Calu3 (cell line): ENCODE results near the gene OVAAL. TPM values are rescaled to one million over a fixed set of nuclear protein-coding genes. Genes with fewer than 3 reads are reported as not detected.
A peak's percentile ranks its signal among the peaks of the same experiment; 100 is the strongest.

Experiments used
- BruUV-seq: library from RNA; stranded (reverse); fragments of 400-500 nt; replicated peaks from 2 replicates; lab custom pipeline; 2021; lab: Mats Ljungman, UMichigan
- CTCF ChIA-PET: fragments of 300-600 bp; sonication (Branson Sonifier 250); formaldehyde crosslinking; loops from one replicate; lab custom pipeline; 2022; ENCODE audit warnings: antibody characterized with exemption; lab: Charles Lee
- DNase-seq: peaks from one replicate; pipeline ENCODE4 v3.0.0; 2022
- H3K27ac Mint-ChIP-seq: one replicate; pipeline ENCODE4 v1.8.0; 2022; ENCODE audit warnings: mixed read lengths; ENCODE audit not compliant: unreplicated experiment
- H3K27me3 Mint-ChIP-seq: one replicate; pipeline ENCODE4 v1.8.0; 2022; ENCODE audit warnings: mixed read lengths; ENCODE audit not compliant: unreplicated experiment
- H3K36me3 Mint-ChIP-seq: one replicate; pipeline ENCODE4 v1.8.0; 2022; ENCODE audit warnings: mild to moderate bottlenecking, moderate library complexity, mixed read lengths; ENCODE audit not compliant: insufficient read depth, unreplicated experiment
- H3K4me1 Mint-ChIP-seq: one replicate; pipeline ENCODE4 v1.8.0; 2022; ENCODE audit warnings: mild to moderate bottlenecking, low read depth, mixed read lengths; ENCODE audit not compliant: unreplicated experiment
- H3K4me3 Mint-ChIP-seq: one replicate; pipeline ENCODE4 v1.8.0; 2022; ENCODE audit warnings: mild to moderate bottlenecking, low read depth, moderate library complexity, mixed read lengths; ENCODE audit not compliant: unreplicated experiment
- H3K9me3 Mint-ChIP-seq: one replicate; pipeline ENCODE4 v1.8.0; 2022; ENCODE audit warnings: low read depth, mixed read lengths; ENCODE audit not compliant: unreplicated experiment
- CTCF ChIP-seq: fragments of 200-600 bp; IDR thresholded peaks from one replicate; pipeline ENCODE4 v1.8.0; 2022; ENCODE audit warnings: antibody characterized with exemption; ENCODE audit not compliant: unreplicated experiment
- intact Hi-C: fragments of 100-400 bp; cut with micrococcal nuclease; formaldehyde crosslinking; loops from one replicate; pipeline ENCODE4 v1.10.0; 2022; ENCODE audit not compliant: unreplicated experiment
- total RNA-seq: library from RNA; stranded (reverse); gene quantifications from 2 replicates; pipeline ENCODE4 v1.2.3, GENCODE V29; 2022

OVAAL gene
- total RNA-seq, 1 experiment from 2014 or later = not detected

DNA sequence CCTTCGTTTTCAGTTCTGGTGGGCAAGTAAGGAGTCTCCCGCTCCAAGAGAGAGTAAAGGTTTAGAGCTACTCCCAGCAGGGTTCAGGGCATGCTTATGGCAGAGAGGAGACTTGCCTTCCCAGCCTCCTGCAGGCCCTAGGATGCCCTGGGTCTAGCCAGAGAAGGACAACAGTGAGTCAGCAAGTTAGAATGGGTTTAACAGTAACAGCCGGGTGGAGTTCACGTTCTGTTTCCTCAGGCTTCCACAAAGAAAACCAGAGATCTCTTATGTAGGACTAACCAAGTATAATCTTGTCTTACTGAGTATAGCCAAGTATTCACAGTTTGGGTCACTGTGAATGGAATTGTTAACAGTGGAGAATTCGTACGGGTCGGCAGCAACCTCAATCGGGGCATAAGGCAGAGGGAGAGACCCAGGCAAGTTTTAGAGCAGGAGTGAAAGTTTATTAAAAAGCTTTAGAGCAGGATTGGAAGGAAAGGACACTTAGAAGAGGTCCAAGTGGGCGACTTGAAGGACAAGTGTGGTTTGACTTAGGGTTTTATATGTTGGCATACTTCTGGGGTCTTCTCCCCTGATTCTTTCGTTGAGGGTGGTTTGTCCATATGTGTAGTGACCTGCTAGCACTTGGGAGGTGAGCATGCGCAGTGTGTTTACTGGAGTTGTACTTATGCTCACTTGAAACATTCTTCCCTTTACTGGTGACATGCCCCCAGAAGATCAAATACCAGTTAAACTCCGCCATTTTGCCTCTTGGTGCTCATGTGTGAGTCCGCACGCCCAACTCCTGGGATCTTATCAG lies 4.5 kb downstream of the OVAAL start:
- H3K9me3 Mint-ChIP-seq = no peaks in the 10 kb centered on the region
- no peaks in the 10 kb centered on the region for H3K27me3 Mint-ChIP-seq
- H3K4me1 Mint-ChIP-seq = peaks cover 32% of the 10 kb centered on the region
- intact Hi-C loops = no loop called here
- peak; percentile 15 for DNase-seq
- CTCF ChIA-PET = no interaction called here
- no peak overlapping the region for H3K4me3 Mint-ChIP-seq
- TF ChIP-seq CTCF = no peak
- no peak overlapping the region for H3K27ac Mint-ChIP-seq
- BruUV-seq = no TSS peak
- no peaks in the 10 kb centered on the region for H3K36me3 Mint-ChIP-seq

- CTCF ChIA-PET = no interaction called here
- H3K27ac Mint-ChIP-seq = no peak overlapping the region
- H3K4me3 Mint-ChIP-seq = no peak overlapping the region
- no peaks in the 10 kb centered on the region for H3K36me3 Mint-ChIP-seq
- no peaks in the 10 kb centered on the region for H3K9me3 Mint-ChIP-seq
- H3K4me1 Mint-ChIP-seq = peaks cover 25% of the 10 kb centered on the region
- intact Hi-C loops = no loop called here
- TF ChIP-seq CTCF = no peak
- DNase-seq = no peak
- no peaks in the 10 kb centered on the region for H3K27me3 Mint-ChIP-seq
- no TSS peak for BruUV-seq
Measured at GRCh38 chr1:180565121-180565871, 6.5 kb downstream of the OVAAL start.

- Mint-ChIP-seq H3K27me3 (no peaks in the 10 kb centered on the region), H3K9me3 (no peaks in the 10 kb centered on the region), H3K4me1 (peaks cover 26% of the 10 kb centered on the region), H3K4me3 (no peak overlapping the region), H3K36me3 (no peaks in the 10 kb centered on the region), H3K27ac (no peak overlapping the region)
- BruUV-seq = no TSS peak
- DNase-seq = no peak
- TF ChIP-seq CTCF = no peak
- CTCF ChIA-PET = no interaction called here
- intact Hi-C loops = no loop called here
Measured at GRCh38 chr1:180566026-180566425, 7.3 kb downstream of the OVAAL start.

DNA sequence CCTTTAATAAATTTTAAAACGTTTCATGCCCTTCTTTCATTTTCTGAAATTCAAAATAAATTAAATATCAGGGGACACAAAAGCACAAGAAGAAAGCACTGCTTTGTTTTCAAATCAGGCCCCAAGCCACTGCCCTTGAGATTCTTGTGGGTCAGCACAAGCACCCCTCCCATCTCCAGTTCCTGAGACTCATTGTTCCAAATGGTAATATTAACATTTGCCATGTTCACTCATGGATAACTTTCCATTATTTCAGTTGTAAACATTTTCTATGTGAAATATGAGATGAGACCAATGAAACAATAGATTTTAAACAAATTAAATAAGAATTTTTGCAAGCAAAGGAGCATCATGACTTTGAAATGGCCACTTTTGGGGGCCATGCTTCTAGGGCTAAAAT lies 7.7 kb downstream of the OVAAL start:
- no peaks in the 10 kb centered on the region for H3K9me3 Mint-ChIP-seq
- H3K4me3 Mint-ChIP-seq = no peak overlapping the region
- H3K4me1 Mint-ChIP-seq = peaks cover 26% of the 10 kb centered on the region
- no peaks in the 10 kb centered on the region for H3K27me3 Mint-ChIP-seq
- CTCF ChIA-PET = no interaction called here
- no peak for DNase-seq
- BruUV-seq = no TSS peak
- no peaks in the 10 kb centered on the region for H3K36me3 Mint-ChIP-seq
- H3K27ac Mint-ChIP-seq = no peak overlapping the region
- intact Hi-C loops = no loop called here
- no peak for TF ChIP-seq CTCF
